Measurements from ENCODE around the gene HAPLN3.

- TF ChIP-seq POLR2A (IDR thresholded peaks at IDR 0.05) (no peak), CTCF (IDR thresholded peaks at IDR 0.05) (no peak)
Observed at GRCh38 chr15:88866295-88866881, 29.0 kb downstream of the HAPLN3 start.
